H1 (cell line): ENCODE measurements around the gene HTR3C. TPM values are rescaled to one million over a fixed set of nuclear protein-coding genes. Genes with fewer than 3 reads are reported as not detected.
A peak's percentile ranks its signal among the peaks of the same experiment; 100 is the strongest.

Source experiments
- CTCF ChIA-PET: fragments of 300-600 bp; sonication (Branson Sonifier 250); formaldehyde crosslinking; loops from one replicate; lab custom pipeline; 2021; ENCODE audit not compliant: partially characterized antibody; lab: Charles Lee
- POLR2A ChIA-PET: fragments of 300-600 bp; sonication (Branson Sonifier 250); formaldehyde crosslinking; loops from one replicate; lab custom pipeline; 2021; ENCODE audit warnings: inconsistent platforms; ENCODE audit not compliant: partially characterized antibody; lab: Charles Lee
- DNase-seq, 2 experiments: peaks; one replicate each; pipeline versions ENCODE4 v3.0.0 to v3.0.0-alpha.2; 2010 to 2022; ENCODE audit warnings: low spot score in 2 of 2, low read depth in 1 of 2, mixed read lengths in 1 of 2
- FAIRE-seq: peaks from 2 replicates; lab custom pipeline; 2011; peaks lifted over from hg19 to GRCh38; lab: Jason Lieb, UNC
- H2AFZ ChIP-seq: 2 replicates; pipeline ENCODE4 v1.8.1; 2012; ENCODE audit warnings: low read length, inconsistent platforms
- H2AK5ac ChIP-seq: 2 replicates; pipeline ENCODE4 v1.6.1; 2013; ENCODE audit warnings: low read depth, low read length
- H2BK120ac ChIP-seq: replicated peaks from 2 replicates; pipeline ENCODE3; 2013; ENCODE audit warnings: low read depth, low read length, inconsistent platforms
- H2BK12ac ChIP-seq: 2 replicates; pipeline ENCODE4 v1.6.1; 2013; ENCODE audit warnings: low read depth, low read length
- H2BK15ac ChIP-seq: 2 replicates; pipeline ENCODE4 v1.6.1; 2013; ENCODE audit warnings: low read length
- H2BK20ac ChIP-seq: 2 replicates; pipeline ENCODE4 v1.6.1; 2013; ENCODE audit warnings: low read length
- H2BK5ac ChIP-seq: 2 replicates; pipeline ENCODE4 v1.6.1; 2013; ENCODE audit warnings: low read depth, low read length
- H3K14ac ChIP-seq: 2 replicates; pipeline ENCODE4 v1.6.1; 2013; ENCODE audit warnings: inconsistent platforms; ENCODE audit not compliant: insufficient read length
- H3K18ac ChIP-seq: 2 replicates; pipeline ENCODE4 v1.6.1; 2013; ENCODE audit warnings: low read length; ENCODE audit errors: extremely low read depth
- H3K23ac ChIP-seq: 2 replicates; pipeline ENCODE4 v1.6.1; 2013; ENCODE audit warnings: inconsistent platforms; ENCODE audit not compliant: insufficient read length
- H3K23me2 ChIP-seq: 2 replicates; pipeline ENCODE4 v1.6.1; 2013; ENCODE audit warnings: low read depth, low read length
- H3K27ac ChIP-seq: 2 replicates; pipeline ENCODE4 v1.6.1; 2011; ENCODE audit warnings: low read depth, low read length, inconsistent platforms
- H3K27me3 ChIP-seq, 4 experiments: replicated peaks in 1 of 4; 1 replicate in 1 of 4; 2 replicates in 3 of 4; pipeline versions ENCODE4 v1.6.1 to v1.8.1; 2011 to 2013; ENCODE audit warnings: low read length in 3 of 4, mild to moderate bottlenecking in 3 of 4, inconsistent platforms in 2 of 4, mixed read lengths in 2 of 4, moderate library complexity in 1 of 4; ENCODE audit not compliant: control insufficient read depth in 3 of 4, insufficient read depth in 3 of 4; ENCODE audit errors: extremely low read depth in 1 of 4
- H3K36me3 ChIP-seq, 4 experiments: 2 replicates each; pipeline versions ENCODE4 v1.6.1 to v1.8.1; 2011 to 2013; ENCODE audit warnings: mild to moderate bottlenecking in 4 of 4, low read length in 3 of 4, moderate library complexity in 2 of 4, control low read depth in 1 of 4, inconsistent platforms in 1 of 4; ENCODE audit not compliant: insufficient read depth in 4 of 4, control insufficient read depth in 2 of 4
- H3K4ac ChIP-seq: replicated peaks from 2 replicates; pipeline ENCODE3; 2013; ENCODE audit warnings: low read length, low read depth, mixed read lengths, inconsistent platforms; ENCODE audit not compliant: insufficient read length
- H3K4me1 ChIP-seq, 4 experiments: replicated peaks in 1 of 4; 1 replicate in 1 of 4; 2 replicates in 3 of 4; pipeline versions ENCODE4 v1.6.1 to v1.8.1; 2011 to 2013; ENCODE audit warnings: low read length in 3 of 4, inconsistent platforms in 2 of 4, mixed read lengths in 1 of 4; ENCODE audit not compliant: insufficient read depth in 4 of 4, control insufficient read depth in 3 of 4
- H3K4me2 ChIP-seq, 2 experiments: 2 replicates each; pipeline versions ENCODE4 v1.6.1 to v1.8.1; 2011 to 2013; ENCODE audit warnings: low read depth in 2 of 2, low read length in 2 of 2, control low read depth in 1 of 2, inconsistent platforms in 1 of 2, mild to moderate bottlenecking in 1 of 2; ENCODE audit not compliant: insufficient read depth in 1 of 2
- H3K4me3 ChIP-seq, 4 experiments: fragments of 200-600, 300-600 bp in 1 of 4; sonication (generic), shearing (Covaris generic), sonication (Bioruptor Twin) in 1 of 4; 2 replicates each; pipeline versions ENCODE4 v1.5.1 to v1.8.1; 2011 to 2016; ENCODE audit warnings: low read length in 4 of 4, low read depth in 3 of 4, control low read depth in 2 of 4, inconsistent platforms in 2 of 4, mild to moderate bottlenecking in 2 of 4, mixed read lengths in 1 of 4, moderate library complexity in 1 of 4; ENCODE audit not compliant: insufficient read depth in 2 of 4; ENCODE audit errors: extremely low read depth in 1 of 4
- H3K56ac ChIP-seq: replicated peaks from 2 replicates; pipeline ENCODE3; 2013; ENCODE audit warnings: low read depth, mild to moderate bottlenecking, mixed read lengths, low read length, inconsistent platforms; ENCODE audit not compliant: insufficient read length
- H3K79me1 ChIP-seq: 2 replicates; pipeline ENCODE4 v1.6.1; 2013; ENCODE audit warnings: low read depth, low read length, control low read depth
- H3K79me2 ChIP-seq, 2 experiments: 2 replicates each; pipeline versions ENCODE4 v1.6.1 to v1.8.1; 2012 to 2013; ENCODE audit warnings: low read length in 2 of 2, mild to moderate bottlenecking in 2 of 2, inconsistent platforms in 1 of 2; ENCODE audit not compliant: insufficient read depth in 2 of 2, control insufficient read depth in 1 of 2
- H3K9ac ChIP-seq, 4 experiments: replicated peaks in 1 of 4; 1 replicate in 1 of 4; 2 replicates in 3 of 4; pipeline versions ENCODE4 v1.6.1 to v1.8.1; 2011 to 2013; ENCODE audit warnings: low read depth in 3 of 4, low read length in 3 of 4, control low read depth in 2 of 4, mild to moderate bottlenecking in 2 of 4, moderate library complexity in 2 of 4, inconsistent platforms in 1 of 4; ENCODE audit errors: extremely low read depth in 1 of 4
- H3K9me3 ChIP-seq, 2 experiments: 2 replicates each; pipeline versions ENCODE4 v1.6.1 to v1.8.1; 2012 to 2013; ENCODE audit warnings: mild to moderate bottlenecking in 2 of 2, moderate library complexity in 2 of 2, control low read depth in 1 of 2, inconsistent platforms in 1 of 2, low read depth in 1 of 2, low read length in 1 of 2, mixed read lengths in 1 of 2; ENCODE audit not compliant: insufficient read depth in 2 of 2
- H4K20me1 ChIP-seq, 2 experiments: replicated peaks in 1 of 2; 2 replicates each; pipeline versions ENCODE3 to v1.8.1; 2011 to 2013; ENCODE audit warnings: inconsistent platforms in 2 of 2, low read length in 2 of 2, mild to moderate bottlenecking in 1 of 2; ENCODE audit not compliant: insufficient read depth in 2 of 2, control insufficient read depth in 1 of 2
- H4K5ac ChIP-seq: 2 replicates; pipeline ENCODE4 v1.6.1; 2013; ENCODE audit warnings: low read length, low read depth, mixed read lengths, inconsistent platforms; ENCODE audit not compliant: insufficient read length
- H4K8ac ChIP-seq: 2 replicates; pipeline ENCODE4 v1.8.0; 2013; ENCODE audit warnings: mild to moderate bottlenecking, moderate library complexity, low read length, inconsistent platforms; ENCODE audit not compliant: insufficient read depth; ENCODE audit errors: extremely low read depth
- H4K91ac ChIP-seq: replicated peaks from 2 replicates; pipeline ENCODE3; 2013; ENCODE audit warnings: low read length, mixed read lengths, inconsistent platforms; ENCODE audit not compliant: insufficient read length
- BCL11A ChIP-seq, 2 experiments: IDR thresholded peaks; one replicate each; pipeline ENCODE4 v1.6.1; 2011; ENCODE audit warnings: low read depth in 2 of 2, low read length in 2 of 2, mild to moderate bottlenecking in 2 of 2
- CBX5 ChIP-seq: fragments of 300-800, 300-1000 bp; sonication (generic); IDR thresholded peaks from 2 replicates; pipeline ENCODE4 v1.7.1; 2016; ENCODE audit warnings: antibody characterized with exemption, low read length, low read depth
- CHD2 ChIP-seq: IDR thresholded peaks from 2 replicates; pipeline ENCODE4 v1.6.1; 2012; ENCODE audit warnings: low read length, improper control_type of control experiment
- CTBP2 ChIP-seq: IDR thresholded peaks from 2 replicates; pipeline ENCODE4 v1.7.0; 2011; ENCODE audit warnings: borderline replicate concordance, mild to moderate bottlenecking, moderate library complexity, mixed read lengths, low read length; ENCODE audit not compliant: insufficient read depth, insufficient read length
- FOSL1 ChIP-seq: IDR thresholded peaks from 2 replicates; pipeline ENCODE4 v1.6.1; 2011; ENCODE audit warnings: mild to moderate bottlenecking, low read depth, low read length, moderate library complexity; ENCODE audit not compliant: insufficient read depth
- HDAC2 ChIP-seq, 2 experiments: fragments of 300-600 bp in 1 of 2; sonication (generic) in 1 of 2; IDR thresholded peaks; 2 replicates each; pipeline ENCODE4 v1.6.1; 2011 to 2012; ENCODE audit warnings: low read depth in 2 of 2, low read length in 2 of 2, mild to moderate bottlenecking in 2 of 2, moderate library complexity in 2 of 2, borderline replicate concordance in 1 of 2, inconsistent platforms in 1 of 2
- PHF8 ChIP-seq: fragments of 200-600 bp; sonication (generic); conservative IDR thresholded peaks from 2 replicates; pipeline ENCODE4 v1.7.1; 2012; ENCODE audit warnings: low read depth, mild to moderate bottlenecking, inconsistent platforms, low read length, moderate library complexity
- SAP30 ChIP-seq: fragments of 300-600 bp; sonication (generic); IDR thresholded peaks from 2 replicates; pipeline ENCODE4 v1.7.1; 2012; ENCODE audit warnings: low read length, moderate library complexity, mild to moderate bottlenecking, inconsistent platforms; ENCODE audit not compliant: insufficient read depth, insufficient replicate concordance
- TEAD4 ChIP-seq: IDR thresholded peaks from 2 replicates; pipeline ENCODE4 v1.6.1; 2012; ENCODE audit warnings: low read depth, low read length, inconsistent platforms, mixed read lengths
- WGBS, 2 experiments: shearing (Covaris generic) in 1 of 2; methylation state at CpG; one replicate each; pipeline versions ENCODE4 v1.1.6 to v1.1.7; 2013 to 2015; ENCODE audit warnings: low lambda C conversion rate in 2 of 2, mixed read lengths in 2 of 2, inconsistent platforms in 1 of 2, low coverage in 1 of 2, missing lambda C conversion rate in 1 of 2; ENCODE audit not compliant: insufficient replicate concordance in 2 of 2, insufficient coverage in 1 of 2, insufficient read length in 1 of 2; ENCODE audit errors: extremely low coverage in 1 of 2, missing lambda C conversion rate in 1 of 2; 5-methylcytosine and 5-hydroxymethylcytosine counted together
- polyA plus RNA-seq, 7 experiments: library from polyadenylated mRNA; depleted of rRNA in 3 of 7; stranded (reverse) in 5 of 7; unstranded in 2 of 7; fragments of >200 nt in 5 of 7; fragments of 200-250 nt in 2 of 7; gene quantifications; 1 replicate in 5 of 7; 2 replicates in 1 of 7; 4 replicates in 1 of 7; pipeline versions ENCODE4 v1.2.1 to v1.2.3, GENCODE V29; 2011 to 2013; ENCODE audit warnings: missing spikeins in 2 of 7, mixed read lengths in 2 of 7
- total RNA-seq: library from RNA; stranded (reverse); fragmentation: NEBNext Ultra II Directional; extraction: Animal tissue kit (Norgen Biotek cat#: 25700); gene quantifications from 2 replicates; pipeline ENCODE4 v1.2.1, GENCODE V29; 2021
- TF ChIP-seq, protein P1 (sequence below), 3 experiments: IDR thresholded peaks; 1 replicate in 2 of 3; 2 replicates in 1 of 3; pipeline versions ENCODE4 v1.5.1 to v1.6.1; 2011; ENCODE audit warnings: low read length in 3 of 3, mild to moderate bottlenecking in 3 of 3, inconsistent platforms in 2 of 3, low read depth in 1 of 3, moderate library complexity in 1 of 3; ENCODE audit not compliant: insufficient read depth in 1 of 3; ENCODE audit errors: control extremely low read depth in 1 of 3

Gene HTR3C
- total and polyA plus RNA-seq, 2 of the 8 experiments (the other 6 are each of a cell fraction or from before 2014, with no cell fraction given) = 0.03 TPM; not detected in 1

GRCh38 chr3:184016169-184016570, 36.7 kb upstream of the HTR3C start:
- no peak overlapping the region for H2BK15ac ChIP-seq
- no peak overlapping the region for H4K8ac ChIP-seq
- H3K4me1 ChIP-seq = peaks cover 2 to 9% (median 7%) of the 10 kb centered on the region in 4 experiments; a peak in 3 of 7 replicates
- WGBS, 2 experiments = 83% methylated on average over 5 of the region's 5 CpGs; no CpG with 5 or more reads in 1 of the 2 experiments
- no peak overlapping the region for H3K27ac ChIP-seq
- H3K79me1 ChIP-seq = no peaks in the 10 kb centered on the region; the same call in 1 of the 2 replicates
- no peak overlapping the region for H4K91ac ChIP-seq
- H4K20me1 ChIP-seq = no peaks in the 10 kb centered on the region
- peaks cover 0 to 22% of the 10 kb centered on the region in 2 experiments; a peak in 2 of 4 replicates for H3K79me2 ChIP-seq
- H3K4me3 ChIP-seq = peak overlapping the region in 1 of 4 experiments; percentile 1; a peak in 1 of 8 replicates
- no peak overlapping the region for H2BK20ac ChIP-seq
- no peak overlapping the region for H3K4ac ChIP-seq
- H3K9me3 ChIP-seq = no peaks in the 10 kb centered on the region
- DNase-seq = no peak
- no peak overlapping the region for H2BK120ac ChIP-seq
- no peak overlapping the region for H3K23ac ChIP-seq
- no peak for FAIRE-seq
- no peak overlapping the region for H2AK5ac ChIP-seq
- peaks cover 0 to 18% (median 4%) of the 10 kb centered on the region in 4 experiments; a peak in 5 of 8 replicates for H3K36me3 ChIP-seq
- CTCF ChIA-PET = interaction anchor here (0.7 to 2.1 kb wide), 15 partner anchors 10 to 274 kb away, joined by 3 to 14 read pairs (median 3); partner anchors contain the start of gene HTR3E
- no peak overlapping the region for H3K14ac ChIP-seq
- no peaks in the 10 kb centered on the region for H3K27me3 ChIP-seq
- H3K56ac ChIP-seq = no peak overlapping the region
- H3K18ac ChIP-seq = no peak overlapping the region
- no peak overlapping the region for H3K9ac ChIP-seq
- POLR2A ChIA-PET = interaction anchor here (1.2 kb wide), 1 partner anchor 46 kb away, joined by 3 read pairs; no protein-coding TSS in a partner anchor
- no peak overlapping the region for H4K5ac ChIP-seq
- no peak overlapping the region for H2BK5ac ChIP-seq
- no peak overlapping the region for H2AFZ ChIP-seq
- H3K4me2 ChIP-seq = peak overlapping the region in 1 of 2 experiments; percentile 66; a peak in 2 of 4 replicates
- H3K23me2 ChIP-seq = peaks cover 3% of the 10 kb centered on the region; the same call in 1 of the 2 replicates
- H2BK12ac ChIP-seq = no peak overlapping the region
- no peak for TF ChIP-seq CHD2
- TF ChIP-seq PHF8 = no peak
- no peak for TF ChIP-seq FOSL1
- no peak for TF ChIP-seq HDAC2 (IDR thresholded peaks at IDR 0.05; ENCODE audit: borderline replicate concordance in 1 of 2, low read depth in 2 of 2, low read length in 2 of 2)
- no peak for TF ChIP-seq CBX5
- no peak for TF ChIP-seq CTBP2
- TF ChIP-seq BCL11A (IDR thresholded peaks at IDR 0.05; ENCODE audit: low read depth in 2 of 2, low read length in 2 of 2) = no peak
- no peak for TF ChIP-seq TEAD4
- no peak for TF ChIP-seq SAP30
- TF ChIP-seq, protein P1, sequence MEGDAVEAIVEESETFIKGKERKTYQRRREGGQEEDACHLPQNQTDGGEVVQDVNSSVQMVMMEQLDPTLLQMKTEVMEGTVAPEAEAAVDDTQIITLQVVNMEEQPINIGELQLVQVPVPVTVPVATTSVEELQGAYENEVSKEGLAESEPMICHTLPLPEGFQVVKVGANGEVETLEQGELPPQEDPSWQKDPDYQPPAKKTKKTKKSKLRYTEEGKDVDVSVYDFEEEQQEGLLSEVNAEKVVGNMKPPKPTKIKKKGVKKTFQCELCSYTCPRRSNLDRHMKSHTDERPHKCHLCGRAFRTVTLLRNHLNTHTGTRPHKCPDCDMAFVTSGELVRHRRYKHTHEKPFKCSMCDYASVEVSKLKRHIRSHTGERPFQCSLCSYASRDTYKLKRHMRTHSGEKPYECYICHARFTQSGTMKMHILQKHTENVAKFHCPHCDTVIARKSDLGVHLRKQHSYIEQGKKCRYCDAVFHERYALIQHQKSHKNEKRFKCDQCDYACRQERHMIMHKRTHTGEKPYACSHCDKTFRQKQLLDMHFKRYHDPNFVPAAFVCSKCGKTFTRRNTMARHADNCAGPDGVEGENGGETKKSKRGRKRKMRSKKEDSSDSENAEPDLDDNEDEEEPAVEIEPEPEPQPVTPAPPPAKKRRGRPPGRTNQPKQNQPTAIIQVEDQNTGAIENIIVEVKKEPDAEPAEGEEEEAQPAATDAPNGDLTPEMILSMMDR (IDR thresholded peaks at IDR 0.05; ENCODE audit: control extremely low read depth in 1 of 3, insufficient read depth in 1 of 3, low read depth in 1 of 3, low read length in 3 of 3) = no peak
